SU-DHL-6 (cell line): ENCODE results near the gene SLC25A19.

ENCODE experiments used
- H2AFZ ChIP-seq: fragments of 200-600 bp; sonication (generic); 2 replicates; pipeline ENCODE4 v1.6.1; 2014; ENCODE audit warnings: low read depth, mild to moderate bottlenecking, moderate library complexity, mixed read lengths, antibody characterized with exemption, low read length; ENCODE audit not compliant: severe bottlenecking
- H3F3A ChIP-seq: fragments of 200-600 bp; shearing (Covaris generic); 2 replicates; pipeline ENCODE4 v1.6.0; 2016; ENCODE audit warnings: antibody characterized with exemption, mild to moderate bottlenecking; ENCODE audit not compliant: insufficient read depth
- H3K27ac ChIP-seq: fragments of 200-600 bp; sonication (generic); 2 replicates; pipeline ENCODE4 v1.5.1; 2016; ENCODE audit warnings: low read depth, mild to moderate bottlenecking, low read length, moderate library complexity, mixed read lengths
- H3K27me3 ChIP-seq: fragments of 200-600 bp; sonication (generic), shearing (Covaris generic); 2 replicates; pipeline ENCODE4 v1.6.0; 2014; ENCODE audit warnings: mild to moderate bottlenecking, low read length
- H3K36me3 ChIP-seq: fragments of 200-600 bp; sonication (generic); 2 replicates; pipeline ENCODE4 v1.6.1; 2014; ENCODE audit warnings: mild to moderate bottlenecking, low read length, mixed read lengths
- H3K4me2 ChIP-seq: fragments of 300-600, 200-600 bp; shearing (Covaris generic), sonication (generic); 2 replicates; pipeline ENCODE4 v1.6.0; 2014; ENCODE audit warnings: low read length, low read depth, mild to moderate bottlenecking; ENCODE audit not compliant: poor library complexity, severe bottlenecking
- H3K4me3 ChIP-seq: fragments of 200-600 bp; sonication (generic); 2 replicates; pipeline ENCODE4 v1.5.1; 2014; ENCODE audit warnings: antibody characterized with exemption, low read length, mild to moderate bottlenecking, mixed read lengths; ENCODE audit not compliant: insufficient read depth, poor library complexity, severe bottlenecking
- H3K79me2 ChIP-seq: fragments of 200-600 bp; sonication (generic); 2 replicates; pipeline ENCODE4 v1.6.1; 2014; ENCODE audit warnings: mild to moderate bottlenecking, low read length, moderate library complexity; ENCODE audit not compliant: insufficient read depth
- H3K9ac ChIP-seq: fragments of 200-600 bp; sonication (generic); 2 replicates; pipeline ENCODE4 v1.7.0; 2014; ENCODE audit warnings: mild to moderate bottlenecking, low read length
- H3K9me2 ChIP-seq: fragments of 200-600 bp; sonication (generic); replicated peaks from 2 replicates; pipeline ENCODE4 v1.6.1; 2014; ENCODE audit warnings: low read length; ENCODE audit not compliant: insufficient read depth
- H3K9me3 ChIP-seq: fragments of 200-600 bp; sonication (generic); 2 replicates; pipeline ENCODE4 v1.6.1; 2014; ENCODE audit warnings: low read length, mixed read lengths; ENCODE audit not compliant: insufficient read depth
- H4K20me1 ChIP-seq: fragments of 200-600 bp; sonication (generic); 2 replicates; pipeline ENCODE4 v1.6.1; 2014; ENCODE audit warnings: low read depth, mild to moderate bottlenecking, antibody characterized with exemption, low read length, moderate library complexity, mixed read lengths
- EZH2phosphoT487 ChIP-seq: fragments of 200-600 bp; sonication (generic), shearing (Covaris generic); conservative IDR thresholded peaks from 2 replicates; pipeline ENCODE4 v1.6.1; 2018; ENCODE audit warnings: mild to moderate bottlenecking, antibody characterized with exemption, low read length, moderate library complexity, mixed read lengths
- TF ChIP-seq, protein P1 (sequence below): fragments of 200-600 bp; sonication (generic); IDR thresholded peaks from one replicate; pipeline ENCODE4 v1.5.1; 2017; ENCODE audit warnings: antibody characterized with exemption, mild to moderate bottlenecking, low read length, moderate library complexity; ENCODE audit not compliant: insufficient read depth, poor library complexity, severe bottlenecking

Gene SLC25A19

DNA sequence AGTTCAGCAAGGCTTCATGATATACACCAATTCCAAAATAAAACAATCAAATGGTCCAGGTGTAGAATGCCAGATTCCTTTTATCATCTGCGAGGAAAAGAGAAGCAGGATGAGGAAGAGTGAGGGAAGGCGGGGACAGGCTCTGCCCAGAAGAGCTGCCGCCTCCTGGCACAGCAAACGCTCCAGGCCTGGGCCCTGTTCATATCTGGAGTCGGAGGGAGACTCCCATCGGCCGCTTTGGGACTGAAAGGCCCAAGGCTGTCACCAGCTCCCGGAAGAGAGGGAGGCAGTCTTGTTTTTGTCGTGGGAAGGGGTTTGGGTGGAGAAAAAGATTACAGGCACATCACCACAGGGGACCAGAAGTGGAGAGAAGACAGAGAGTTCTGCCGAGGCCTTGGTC is 29.0 kb upstream of the SLC25A19 start:
- H3K9me2 ChIP-seq: no peaks in the 10 kb centered on the region
- no peak overlapping the region; the same call in 1 of the 2 replicates for H3K27ac ChIP-seq
- peaks cover 23% of the 10 kb centered on the region; the same call in 1 of the 2 replicates for H3K79me2 ChIP-seq
- TF ChIP-seq EZH2phosphoT487: no peak
- no peak overlapping the region for H3K4me3 ChIP-seq
- H3K9ac ChIP-seq: no peak overlapping the region
- H3F3A ChIP-seq: peaks cover 25% of the 10 kb centered on the region
- H3K9me3 ChIP-seq: no peaks in the 10 kb centered on the region
- no peak overlapping the region for H3K4me2 ChIP-seq
- no peaks in the 10 kb centered on the region for H4K20me1 ChIP-seq
- H2AFZ ChIP-seq: no peak overlapping the region
- H3K36me3 ChIP-seq: peaks cover 19% of the 10 kb centered on the region; the same call in 1 of the 2 replicates
- H3K27me3 ChIP-seq: no peaks in the 10 kb centered on the region

DNA sequence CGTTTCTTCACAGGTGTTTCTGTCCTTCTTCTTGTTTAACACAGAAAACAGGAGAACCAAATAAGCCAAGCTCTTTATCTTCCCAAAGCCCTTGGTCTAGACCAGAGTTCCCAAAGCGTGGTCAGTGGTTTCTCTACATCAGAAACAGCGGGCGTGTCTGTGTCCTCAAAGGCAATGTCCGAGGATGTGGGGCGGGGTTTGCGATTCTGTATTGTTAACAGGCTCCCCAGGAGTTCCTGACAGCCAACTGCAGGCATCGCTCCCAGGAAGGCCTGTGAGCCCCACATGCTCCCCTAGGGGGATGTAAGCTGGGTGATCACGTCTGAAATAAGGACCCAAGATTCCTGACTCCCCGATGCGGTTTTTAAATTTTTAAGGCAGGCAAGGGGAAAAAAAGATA is 28.4 kb upstream of the SLC25A19 start:
- Histone ChIP-seq H3K27me3 (no peaks in the 10 kb centered on the region), H3K36me3 (peaks cover 19% of the 10 kb centered on the region; the same call in 1 of the 2 replicates), H2AFZ (no peak overlapping the region), H3K9ac (no peak overlapping the region), H3K79me2 (peaks cover 23% of the 10 kb centered on the region; the same call in 1 of the 2 replicates), H3K27ac (peak overlapping the region; percentile 26; the same call in 1 of the 2 replicates), H3K4me3 (no peak overlapping the region), H3K9me3 (no peaks in the 10 kb centered on the region), H3K9me2 (no peaks in the 10 kb centered on the region), H4K20me1 (no peaks in the 10 kb centered on the region), H3K4me2 (no peak overlapping the region), H3F3A (peaks cover 22% of the 10 kb centered on the region; the same call in 1 of the 2 replicates)
- no peak for TF ChIP-seq EZH2phosphoT487
- TF ChIP-seq, protein P1, sequence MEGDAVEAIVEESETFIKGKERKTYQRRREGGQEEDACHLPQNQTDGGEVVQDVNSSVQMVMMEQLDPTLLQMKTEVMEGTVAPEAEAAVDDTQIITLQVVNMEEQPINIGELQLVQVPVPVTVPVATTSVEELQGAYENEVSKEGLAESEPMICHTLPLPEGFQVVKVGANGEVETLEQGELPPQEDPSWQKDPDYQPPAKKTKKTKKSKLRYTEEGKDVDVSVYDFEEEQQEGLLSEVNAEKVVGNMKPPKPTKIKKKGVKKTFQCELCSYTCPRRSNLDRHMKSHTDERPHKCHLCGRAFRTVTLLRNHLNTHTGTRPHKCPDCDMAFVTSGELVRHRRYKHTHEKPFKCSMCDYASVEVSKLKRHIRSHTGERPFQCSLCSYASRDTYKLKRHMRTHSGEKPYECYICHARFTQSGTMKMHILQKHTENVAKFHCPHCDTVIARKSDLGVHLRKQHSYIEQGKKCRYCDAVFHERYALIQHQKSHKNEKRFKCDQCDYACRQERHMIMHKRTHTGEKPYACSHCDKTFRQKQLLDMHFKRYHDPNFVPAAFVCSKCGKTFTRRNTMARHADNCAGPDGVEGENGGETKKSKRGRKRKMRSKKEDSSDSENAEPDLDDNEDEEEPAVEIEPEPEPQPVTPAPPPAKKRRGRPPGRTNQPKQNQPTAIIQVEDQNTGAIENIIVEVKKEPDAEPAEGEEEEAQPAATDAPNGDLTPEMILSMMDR: no peak

DNA sequence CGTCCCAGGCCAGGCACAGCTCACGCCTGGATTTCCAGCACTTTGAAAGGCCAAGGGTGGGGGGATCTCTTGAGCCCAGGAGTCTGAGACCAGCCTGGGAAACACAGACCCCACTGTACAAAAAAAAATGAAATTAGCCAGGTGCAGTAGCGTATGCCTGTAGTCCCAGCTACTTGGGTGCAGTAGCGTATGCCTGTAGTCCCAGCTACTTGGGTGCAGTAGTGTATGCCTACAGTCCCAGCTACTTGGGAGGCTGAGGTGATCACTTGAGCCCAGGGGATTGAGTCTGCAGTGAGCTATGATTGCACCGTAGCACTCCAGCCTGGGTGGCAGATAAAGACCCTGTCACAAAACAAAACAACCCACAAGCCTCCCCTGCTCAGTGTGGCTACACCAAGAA is 27.0 kb upstream of the SLC25A19 start:
- H2AFZ ChIP-seq: no peak overlapping the region
- H3K4me3 ChIP-seq: no peak overlapping the region
- H3K4me2 ChIP-seq: no peak overlapping the region
- H3K9ac ChIP-seq: no peak overlapping the region
- H3K27ac ChIP-seq: no peak overlapping the region; the same call in 1 of the 2 replicates
- no peaks in the 10 kb centered on the region for H4K20me1 ChIP-seq
- H3K79me2 ChIP-seq: peaks cover 11% of the 10 kb centered on the region; the same call in 1 of the 2 replicates
- H3K36me3 ChIP-seq: 0 out of 2 replicates have a peak, but pooled peaks cover 13% of the 10 kb centered on the region
- peaks cover 22% of the 10 kb centered on the region; the same call in 1 of the 2 replicates for H3F3A ChIP-seq
- TF ChIP-seq, protein P1: no peak
- TF ChIP-seq EZH2phosphoT487: no peak
- no peaks in the 10 kb centered on the region for H3K9me2 ChIP-seq
- H3K27me3 ChIP-seq: no peaks in the 10 kb centered on the region
- no peaks in the 10 kb centered on the region for H3K9me3 ChIP-seq

DNA sequence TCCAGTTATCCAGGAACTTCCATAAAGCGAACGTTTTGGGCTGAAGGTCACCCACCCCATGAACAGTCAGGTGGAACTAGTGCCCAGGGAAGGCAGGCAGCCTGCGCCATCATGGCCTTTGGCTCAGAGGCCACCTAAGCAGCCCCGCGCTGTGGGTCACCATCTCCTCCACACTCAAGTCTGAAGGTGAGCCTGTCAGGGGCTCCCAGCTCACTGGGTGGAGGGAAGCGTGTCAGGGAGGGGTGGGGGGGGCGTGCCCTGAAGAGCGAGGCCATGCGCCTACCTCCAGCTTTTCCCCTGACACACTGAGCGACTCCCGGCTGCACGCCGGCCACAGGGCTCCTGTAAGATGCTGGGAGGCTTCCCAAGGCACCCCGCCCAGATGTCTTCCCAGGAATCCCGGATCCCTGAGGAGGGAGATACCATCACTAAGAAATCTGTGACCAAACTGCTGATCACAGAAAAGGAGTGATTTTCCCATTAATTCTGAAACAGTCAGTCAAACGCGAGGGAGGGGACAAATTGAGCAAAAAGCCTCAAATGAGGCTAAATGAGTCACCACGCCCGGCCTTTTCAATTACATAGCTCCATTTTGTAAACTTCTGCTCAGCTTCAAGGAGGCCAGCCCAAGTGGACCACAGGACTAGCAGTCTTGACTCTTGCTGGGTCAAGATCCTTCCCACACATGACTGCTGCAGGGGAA is 26.5 kb upstream of the SLC25A19 start:
- Histone ChIP-seq H3K79me2 (peaks cover 11% of the 10 kb centered on the region; the same call in 1 of the 2 replicates), H3K27me3 (no peaks in the 10 kb centered on the region), H4K20me1 (no peaks in the 10 kb centered on the region), H3K9ac (no peak overlapping the region), H3K36me3 (0 out of 2 replicates have a peak, but pooled peaks cover 10% of the 10 kb centered on the region), H3K4me2 (no peak overlapping the region), H3K4me3 (no peak overlapping the region), H3K27ac (no peak overlapping the region; the same call in 1 of the 2 replicates), H3K9me3 (no peaks in the 10 kb centered on the region), H3F3A (peaks cover 22% of the 10 kb centered on the region; the same call in 1 of the 2 replicates), H3K9me2 (no peaks in the 10 kb centered on the region), H2AFZ (no peak overlapping the region)
- TF ChIP-seq, protein P1: no peak
- no peak for TF ChIP-seq EZH2phosphoT487
